RWPE2 (cell line): ENCODE measurements around the gene HNRNPAB.
A peak's percentile ranks its signal among the peaks of the same experiment; 100 is the strongest.

Experiments used
- ATAC-seq: fragments of 200-7000 bp; cut with Tn5 transposase; 3 replicates; pipeline ENCODE4 v1.9.1; 2021; ENCODE audit warnings: low read depth
- DNase-seq: peaks from one replicate; pipeline ENCODE4 v3.0.0-alpha.2; 2020; ENCODE audit warnings: low spot score
- H3K27ac ChIP-seq: fragments of 450-650 bp; 2 replicates; pipeline ENCODE4 v1.5.1; 2017; ENCODE audit warnings: mild to moderate bottlenecking; ENCODE audit not compliant: poor library complexity, severe bottlenecking
- H3K27me3 ChIP-seq: fragments of 250-450 bp; sonication (Bioruptor Pico); 2 replicates; pipeline ENCODE4 v1.5.1; 2021; ENCODE audit warnings: mild to moderate bottlenecking, moderate library complexity; ENCODE audit not compliant: insufficient read depth, poor library complexity, severe bottlenecking
- H3K36me3 ChIP-seq: fragments of 250-450 bp; sonication (Bioruptor Pico); 2 replicates; pipeline ENCODE4 v1.5.1; 2020; ENCODE audit warnings: low read depth, mild to moderate bottlenecking, moderate library complexity
- H3K4me1 ChIP-seq: fragments of 250-450 bp; sonication (Bioruptor Pico); 2 replicates; pipeline ENCODE4 v1.5.1; 2021; ENCODE audit warnings: mild to moderate bottlenecking, moderate library complexity; ENCODE audit not compliant: insufficient read depth, poor library complexity, severe bottlenecking
- H3K4me3 ChIP-seq: fragments of 250-450 bp; sonication (Bioruptor Pico); 2 replicates; pipeline ENCODE4 v1.5.1; 2021; ENCODE audit warnings: mild to moderate bottlenecking, moderate library complexity; ENCODE audit not compliant: severe bottlenecking
- H3K9me3 ChIP-seq: fragments of 250-450 bp; sonication (Bioruptor Pico); 2 replicates; pipeline ENCODE4 v1.5.1; 2021; ENCODE audit warnings: mild to moderate bottlenecking, moderate library complexity; ENCODE audit not compliant: severe bottlenecking
- TF ChIP-seq, protein P1 (sequence below): fragments of 450-650 bp; IDR thresholded peaks from one replicate; pipeline ENCODE4 v1.5.1; 2017; ENCODE audit warnings: mild to moderate bottlenecking, moderate library complexity; ENCODE audit not compliant: poor library complexity, severe bottlenecking

Gene HNRNPAB

DNA sequence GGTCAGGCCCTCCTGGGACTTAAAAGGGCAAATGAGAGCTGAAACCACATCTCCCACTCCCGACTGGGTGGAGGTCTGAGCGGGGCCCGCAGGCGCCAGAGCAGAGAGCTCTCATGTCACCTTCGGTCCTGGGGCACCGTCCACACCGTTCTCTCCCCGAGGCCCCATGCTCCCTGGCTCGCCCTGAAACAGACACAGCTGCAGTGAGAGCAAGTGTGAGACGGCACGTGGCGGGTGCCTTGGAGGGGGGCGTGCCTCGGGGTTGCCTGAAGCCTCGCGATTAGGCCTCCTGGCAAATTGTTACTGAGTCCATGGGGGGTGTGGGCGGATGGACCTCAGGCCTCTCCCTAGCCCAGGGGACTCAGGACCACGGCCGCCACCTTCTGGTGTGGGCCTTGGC lies 52.4 kb downstream of the HNRNPAB start:
- DNase-seq (no peak), ATAC-seq (no peak)
- Histone ChIP-seq H3K9me3 (no peaks in the 10 kb centered on the region), H3K36me3 (no peaks in the 10 kb centered on the region), H3K4me3 (no peak overlapping the region), H3K4me1 (no peaks in the 10 kb centered on the region), H3K27me3 (no peaks in the 10 kb centered on the region), H3K27ac (no peak overlapping the region)
- TF ChIP-seq, protein P1, sequence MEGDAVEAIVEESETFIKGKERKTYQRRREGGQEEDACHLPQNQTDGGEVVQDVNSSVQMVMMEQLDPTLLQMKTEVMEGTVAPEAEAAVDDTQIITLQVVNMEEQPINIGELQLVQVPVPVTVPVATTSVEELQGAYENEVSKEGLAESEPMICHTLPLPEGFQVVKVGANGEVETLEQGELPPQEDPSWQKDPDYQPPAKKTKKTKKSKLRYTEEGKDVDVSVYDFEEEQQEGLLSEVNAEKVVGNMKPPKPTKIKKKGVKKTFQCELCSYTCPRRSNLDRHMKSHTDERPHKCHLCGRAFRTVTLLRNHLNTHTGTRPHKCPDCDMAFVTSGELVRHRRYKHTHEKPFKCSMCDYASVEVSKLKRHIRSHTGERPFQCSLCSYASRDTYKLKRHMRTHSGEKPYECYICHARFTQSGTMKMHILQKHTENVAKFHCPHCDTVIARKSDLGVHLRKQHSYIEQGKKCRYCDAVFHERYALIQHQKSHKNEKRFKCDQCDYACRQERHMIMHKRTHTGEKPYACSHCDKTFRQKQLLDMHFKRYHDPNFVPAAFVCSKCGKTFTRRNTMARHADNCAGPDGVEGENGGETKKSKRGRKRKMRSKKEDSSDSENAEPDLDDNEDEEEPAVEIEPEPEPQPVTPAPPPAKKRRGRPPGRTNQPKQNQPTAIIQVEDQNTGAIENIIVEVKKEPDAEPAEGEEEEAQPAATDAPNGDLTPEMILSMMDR = no peak

GRCh38 chr5:178257650-178258049 lies 53.3 kb downstream of the HNRNPAB start:
- TF ChIP-seq, protein P1 = no peak
- H3K4me1 ChIP-seq = no peaks in the 10 kb centered on the region

GRCh38 chr5:178259623-178260536 lies 55.5 kb downstream of the HNRNPAB start:
- Histone ChIP-seq H3K27ac (no peak overlapping the region), H3K27me3 (no peaks in the 10 kb centered on the region), H3K4me1 (no peaks in the 10 kb centered on the region), H3K36me3 (no peaks in the 10 kb centered on the region), H3K4me3 (no peak overlapping the region), H3K9me3 (no peaks in the 10 kb centered on the region)
- no peak for ATAC-seq
- DNase-seq = peak; percentile 64
- TF ChIP-seq, protein P1 = no peak

More at GRCh38 chr5:178257650-178258049, 53.3 kb downstream of the HNRNPAB start:
- no peak for ATAC-seq
- no peak for DNase-seq
- Histone ChIP-seq H3K4me3 (no peak overlapping the region), H3K9me3 (no peaks in the 10 kb centered on the region), H3K27ac (no peak overlapping the region), H3K36me3 (no peaks in the 10 kb centered on the region), H3K27me3 (no peaks in the 10 kb centered on the region)
